Measurements from ENCODE around the gene SPSB2.
A peak's percentile ranks its signal among the peaks of the same experiment; 100 is the strongest.

Gene SPSB2

DNA sequence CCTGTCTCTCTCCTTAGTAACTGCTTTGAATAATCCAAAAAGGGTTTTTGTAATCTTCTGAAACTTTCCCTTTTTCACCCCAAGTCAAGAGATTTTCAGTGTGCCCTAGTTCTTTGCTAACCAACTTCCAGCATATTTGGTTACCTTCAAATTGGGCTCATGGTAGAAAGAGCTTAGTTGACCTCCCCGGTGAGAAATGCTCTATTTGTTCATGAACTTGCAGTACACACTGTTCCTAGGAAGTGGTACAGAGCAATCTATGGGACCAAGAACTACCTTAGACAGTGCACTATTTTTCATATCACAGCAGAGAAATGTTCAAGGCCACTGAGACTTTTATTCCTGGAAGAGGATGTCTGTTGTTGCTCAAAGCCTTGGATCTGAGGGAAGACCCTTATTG is 19.5 kb downstream of the SPSB2 start:
- DNase-seq (ENCODE audit: extremely low read depth in 1 of 2, low read depth in 1 of 2), result no peak

DNA sequence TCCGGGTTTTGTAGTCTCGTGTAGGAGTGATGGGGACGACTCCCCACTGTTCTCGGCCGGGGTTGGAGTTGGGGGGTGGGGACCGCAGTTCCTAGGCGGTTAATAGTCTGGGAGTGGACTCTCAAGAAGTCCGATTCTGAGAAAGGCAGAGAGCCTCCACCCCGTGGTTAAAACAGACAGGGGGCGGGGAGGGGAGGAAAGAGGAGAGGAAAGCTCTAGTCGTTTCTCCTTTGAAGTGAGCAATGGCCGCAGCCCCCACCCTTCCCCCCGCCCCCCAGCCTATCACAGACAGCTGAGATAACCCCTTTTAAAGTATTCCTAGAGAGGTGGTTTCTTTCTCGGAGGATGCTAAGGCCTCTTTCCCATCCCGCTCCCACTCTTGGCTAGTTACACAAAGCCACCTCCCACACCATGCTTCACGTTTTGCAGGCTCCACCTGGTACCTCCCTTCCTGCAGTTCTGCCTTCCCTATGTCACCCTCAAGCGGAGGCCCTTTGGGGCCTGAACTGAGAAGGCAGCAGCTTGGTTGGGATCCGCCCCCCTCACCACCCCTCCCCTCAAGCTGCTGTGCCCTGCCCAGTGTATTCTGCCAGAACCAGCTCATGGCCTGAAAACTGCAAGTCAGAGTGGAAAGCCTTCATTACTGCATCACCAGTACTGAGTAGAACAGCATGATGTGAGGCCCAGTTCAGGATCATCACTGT is 20.3 kb downstream of the SPSB2 start:
- DNase-seq (ENCODE audit: extremely low read depth in 1 of 2, low read depth in 1 of 2), result peak in 1 of 2 donors; percentile 74

DNA sequence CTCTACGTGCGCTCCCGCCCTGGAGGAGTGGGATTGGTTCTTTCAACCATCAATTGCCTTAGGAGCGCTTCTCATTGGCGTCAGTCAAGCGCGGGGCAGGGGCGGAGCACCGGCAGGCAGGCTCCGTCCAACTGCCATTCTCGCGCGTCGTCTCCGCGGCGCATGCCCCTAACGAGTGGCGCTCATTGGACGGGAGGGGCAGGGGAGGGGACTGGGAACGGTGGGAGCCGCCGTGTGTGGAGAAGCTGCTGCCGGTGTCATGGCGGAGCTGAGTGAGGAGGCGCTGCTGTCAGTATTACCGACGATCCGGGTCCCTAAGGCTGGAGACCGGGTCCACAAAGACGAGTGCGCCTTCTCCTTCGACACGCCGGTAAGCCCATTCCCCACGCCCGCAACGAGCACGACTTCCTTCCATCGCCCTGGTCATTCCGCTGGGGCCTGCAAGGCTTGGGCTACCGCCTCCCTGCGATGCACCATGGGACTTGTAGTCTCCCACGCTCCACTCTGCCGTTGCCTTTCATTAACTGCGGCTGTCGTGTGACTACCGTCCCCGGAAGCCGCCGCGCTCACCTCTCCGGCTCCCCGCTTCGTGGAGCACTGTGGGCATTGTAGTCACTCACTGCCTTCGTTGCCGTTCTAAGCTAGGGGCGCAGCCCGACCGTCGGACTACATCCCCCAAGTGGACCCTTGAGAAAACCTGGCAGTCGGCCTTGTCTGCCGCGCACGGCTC is 21.0 kb downstream of the SPSB2 start, which contains the start of gene USP5:
Gene USP5 (plus strand): TSS at position 230 of the 730 bp plus-strand sequence. CDS start 30 bp downstream, at position 260.
- DNase-seq (ENCODE audit: extremely low read depth in 1 of 2, low read depth in 1 of 2), result peak; percentile 96 to 98

DNA sequence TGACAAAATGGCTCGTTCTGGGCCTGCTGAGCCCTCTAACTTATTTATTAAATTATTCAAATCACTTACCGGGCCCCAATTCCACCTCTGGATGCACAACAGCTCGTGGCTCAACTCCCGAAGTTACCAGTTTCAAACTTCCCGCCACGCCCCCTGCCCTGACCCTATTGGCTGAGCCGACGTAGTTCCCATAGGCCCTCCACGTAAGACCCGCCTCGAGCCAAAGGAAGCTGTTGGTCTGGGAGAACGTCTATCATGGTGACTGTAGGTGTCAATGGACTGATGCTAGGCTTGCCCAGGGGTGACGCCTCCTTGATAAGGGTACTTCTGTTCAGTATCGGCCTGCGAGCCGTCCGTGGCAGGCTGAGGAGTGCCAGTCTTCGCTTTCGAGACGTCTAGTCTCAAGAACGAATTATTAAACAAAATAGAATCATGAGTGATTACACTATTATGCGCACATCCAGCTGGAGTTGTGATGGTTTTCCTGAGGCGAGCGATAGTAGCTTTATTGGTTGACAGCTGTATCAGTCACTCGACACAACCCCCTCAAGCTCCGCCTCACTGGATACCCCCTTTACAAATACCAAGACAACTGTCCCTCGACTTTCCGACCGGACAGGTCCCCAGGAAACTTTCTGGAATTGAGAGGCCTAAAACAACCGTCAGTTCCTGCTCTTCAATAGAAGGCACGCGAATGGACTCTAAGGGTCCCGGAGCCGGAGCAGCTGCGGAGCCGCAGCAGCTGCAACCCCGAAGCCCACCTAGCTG is 21.8 kb downstream of the SPSB2 start, which contains the start of gene CDCA3:
Gene CDCA3 (minus strand): TSS at position 134 of the 768 bp plus-strand sequence. CDS start 334 bp downstream, outside the sequence.
- peak; percentile 75 to 95 for DNase-seq (ENCODE audit: extremely low read depth in 1 of 2, low read depth in 1 of 2)

DNA sequence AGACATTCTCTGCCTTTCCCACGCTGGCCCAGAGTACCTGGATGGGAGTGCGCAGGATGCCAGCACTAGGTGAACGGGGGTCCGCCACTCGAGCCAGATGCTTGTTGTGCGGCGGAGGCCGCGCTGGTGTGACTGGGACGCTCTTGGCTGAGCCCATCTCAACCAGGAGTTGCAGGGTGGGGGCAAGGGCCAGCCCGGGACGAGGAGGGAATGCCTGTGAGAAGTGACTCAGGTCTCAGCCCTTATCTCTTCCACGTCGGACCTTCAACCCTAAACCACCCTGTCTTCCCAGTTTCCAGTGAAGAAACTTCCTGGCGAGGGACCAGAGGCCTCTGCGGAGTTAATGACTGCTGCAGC is 22.3 kb downstream of the SPSB2 start:
- DNase-seq (ENCODE audit: extremely low read depth in 1 of 2, low read depth in 1 of 2), result no peak

DNA sequence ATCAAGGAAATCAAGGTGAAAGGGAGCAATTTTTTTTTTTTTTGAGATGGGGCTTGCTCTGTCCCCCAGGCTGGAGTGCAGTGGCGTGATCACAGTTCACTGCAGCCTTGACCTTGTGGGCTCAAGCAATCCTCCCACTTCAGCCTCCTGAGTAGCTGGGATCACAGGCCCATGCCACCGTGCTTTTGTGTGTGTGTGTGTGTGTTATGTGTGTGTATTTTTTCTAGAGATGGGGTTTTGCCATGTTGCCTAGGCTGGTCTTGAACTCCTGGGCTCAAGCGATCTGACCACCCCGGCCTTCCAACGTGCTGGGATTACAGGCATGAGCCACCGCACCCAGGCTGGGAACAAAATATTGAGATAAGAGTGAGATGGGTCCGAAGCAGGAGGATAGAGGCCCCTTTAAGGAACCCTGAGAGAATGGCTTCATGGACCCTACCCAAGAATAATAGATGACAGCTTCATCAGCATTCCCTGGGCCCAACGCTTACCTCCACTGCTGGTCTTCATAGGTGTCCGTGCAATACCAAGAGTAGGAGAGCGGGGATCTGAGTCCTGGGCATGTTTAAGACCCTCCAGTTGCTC is 23.0 kb downstream of the SPSB2 start:
- no peak for DNase-seq (ENCODE audit: extremely low read depth in 1 of 2, low read depth in 1 of 2)

DNA sequence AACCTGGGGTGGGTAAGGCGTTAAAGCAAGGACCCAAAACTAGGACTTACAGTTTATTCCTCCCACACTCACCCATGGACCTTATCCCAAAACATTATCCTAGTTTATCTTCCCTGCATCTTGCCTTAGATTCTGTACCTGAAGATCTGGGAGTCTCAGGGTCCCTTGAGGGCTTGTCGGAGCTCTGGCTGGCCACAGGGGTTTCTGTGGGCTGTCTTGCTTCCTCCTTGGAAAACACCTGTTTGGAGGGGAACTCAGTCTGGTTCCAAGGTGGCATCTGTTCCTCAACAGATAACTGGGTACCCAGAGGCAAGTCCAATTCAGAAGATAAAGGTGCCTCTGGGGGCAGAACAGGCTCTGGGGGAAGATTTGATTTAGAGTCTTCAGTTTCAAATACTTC is 23.7 kb downstream of the SPSB2 start:
- no peak for DNase-seq (ENCODE audit: extremely low read depth in 1 of 2, low read depth in 1 of 2)

DNA sequence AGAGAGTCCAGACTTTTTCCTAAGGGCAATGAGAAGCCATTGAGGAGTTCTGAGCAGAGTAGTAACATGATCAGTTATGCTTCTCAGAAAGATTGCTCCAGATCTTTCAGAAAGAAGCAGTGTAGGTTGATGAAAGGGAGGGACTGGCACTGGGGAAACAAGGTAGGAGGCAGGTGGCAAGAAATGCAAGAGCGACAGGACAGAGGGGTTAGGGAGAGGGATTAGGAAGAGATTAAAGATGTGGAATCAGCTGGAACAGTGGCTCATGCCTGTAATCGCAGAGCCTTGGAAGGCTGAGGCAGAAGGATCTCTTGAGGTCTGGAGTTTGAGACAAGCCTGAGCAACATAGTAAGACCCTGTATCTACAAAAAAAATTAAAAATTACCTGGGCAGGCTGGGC is 25.4 kb downstream of the SPSB2 start:
- DNase-seq (ENCODE audit: extremely low read depth in 1 of 2, low read depth in 1 of 2), result no peak

DNA sequence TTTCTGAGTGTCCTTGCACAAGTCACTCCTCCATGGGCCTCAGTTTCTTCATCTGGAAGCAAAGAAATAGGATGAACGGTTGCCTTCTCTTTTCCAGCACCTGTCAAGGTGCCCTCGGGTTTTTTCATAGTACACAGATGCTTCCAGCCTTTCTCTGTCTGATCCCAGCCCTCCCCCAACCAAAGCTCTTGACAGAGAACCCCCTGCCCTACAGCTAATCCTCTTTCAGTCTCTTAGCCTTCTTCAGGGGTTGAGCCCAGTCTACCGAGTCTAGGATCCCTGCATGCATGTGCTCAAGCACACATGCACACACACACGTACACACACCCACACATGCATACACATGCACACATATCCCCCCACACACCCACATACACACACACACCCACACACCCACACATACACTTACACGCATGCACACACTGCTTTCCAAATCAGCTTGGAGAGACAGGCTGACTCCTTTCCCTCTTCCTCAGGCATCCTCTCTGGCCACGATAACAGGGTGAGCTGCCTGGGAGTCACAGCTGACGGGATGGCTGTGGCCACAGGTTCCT is 26.7 kb downstream of the SPSB2 start:
- DNase-seq (ENCODE audit: extremely low read depth in 1 of 2, low read depth in 1 of 2), result no peak

DNA sequence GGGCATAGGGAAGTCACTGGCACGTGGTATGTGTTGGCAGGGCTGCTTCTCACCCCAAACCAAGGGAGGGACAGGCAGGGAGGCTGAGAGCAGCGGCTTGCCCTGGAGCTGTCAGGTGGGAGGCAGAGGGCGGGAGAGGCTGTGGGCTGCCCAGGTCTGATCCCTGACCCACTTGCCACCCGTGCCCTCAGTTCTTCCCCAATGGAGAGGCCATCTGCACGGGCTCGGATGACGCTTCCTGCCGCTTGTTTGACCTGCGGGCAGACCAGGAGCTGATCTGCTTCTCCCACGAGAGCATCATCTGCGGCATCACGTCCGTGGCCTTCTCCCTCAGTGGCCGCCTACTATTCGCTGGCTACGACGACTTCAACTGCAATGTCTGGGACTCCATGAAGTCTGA is 27.7 kb downstream of the SPSB2 start:
- no peak for DNase-seq (ENCODE audit: extremely low read depth in 1 of 2, low read depth in 1 of 2)

DNA sequence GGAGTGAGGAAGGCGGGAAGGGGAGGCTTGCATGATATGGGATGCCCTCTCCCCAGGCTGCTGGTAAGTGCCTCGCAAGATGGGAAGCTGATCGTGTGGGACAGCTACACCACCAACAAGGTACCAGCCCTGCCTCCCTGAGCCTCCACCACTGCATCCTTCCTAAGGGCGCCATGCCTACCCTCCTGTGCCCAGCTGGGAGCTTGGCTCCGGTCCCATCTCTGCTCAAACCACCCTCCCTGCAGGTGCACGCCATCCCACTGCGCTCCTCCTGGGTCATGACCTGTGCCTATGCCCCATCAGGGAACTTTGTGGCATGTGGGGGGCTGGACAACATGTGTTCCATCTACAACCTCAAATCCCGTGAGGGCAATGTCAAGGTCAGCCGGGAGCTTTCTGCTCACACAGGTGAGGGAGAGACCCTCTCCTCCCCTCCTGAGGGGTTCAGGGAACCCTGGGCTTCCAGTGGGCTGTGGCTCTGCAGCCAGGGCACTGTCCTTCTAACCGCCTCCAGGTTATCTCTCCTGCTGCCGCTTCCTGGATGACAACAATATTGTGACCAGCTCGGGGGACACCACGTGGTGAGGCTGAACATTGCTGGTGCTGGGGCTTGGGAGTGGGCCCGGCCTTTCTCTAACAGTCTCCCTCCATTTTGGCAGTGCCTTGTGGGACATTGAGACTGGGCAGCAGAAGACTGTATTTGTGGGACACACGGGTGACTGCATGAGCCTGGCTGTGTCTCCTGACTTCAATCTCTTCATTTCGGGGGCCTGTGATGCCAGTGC is 29.8 kb downstream of the SPSB2 start:
- DNase-seq (ENCODE audit: extremely low read depth in 1 of 2, low read depth in 1 of 2), result no peak

DNA sequence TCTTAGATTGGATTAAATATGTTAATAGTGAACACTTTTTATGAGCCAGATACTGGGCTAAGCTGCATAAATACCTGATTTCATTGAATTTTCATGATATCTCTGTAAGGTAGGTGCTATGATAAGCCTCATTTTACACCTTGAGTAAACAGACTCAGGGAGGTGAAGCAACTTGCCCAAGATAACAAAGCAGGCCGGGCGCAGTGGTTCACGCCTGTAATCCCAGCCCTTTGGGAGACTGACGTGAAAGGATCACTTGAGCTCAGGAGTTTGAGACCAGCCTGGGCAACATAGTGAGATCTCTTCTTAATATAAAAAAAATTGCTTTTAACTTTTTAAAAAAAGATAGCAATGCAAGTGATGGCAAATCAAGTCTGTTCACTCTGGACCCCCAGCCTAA is 31.0 kb downstream of the SPSB2 start:
- no peak for DNase-seq (ENCODE audit: extremely low read depth in 1 of 2, low read depth in 1 of 2)

DNA sequence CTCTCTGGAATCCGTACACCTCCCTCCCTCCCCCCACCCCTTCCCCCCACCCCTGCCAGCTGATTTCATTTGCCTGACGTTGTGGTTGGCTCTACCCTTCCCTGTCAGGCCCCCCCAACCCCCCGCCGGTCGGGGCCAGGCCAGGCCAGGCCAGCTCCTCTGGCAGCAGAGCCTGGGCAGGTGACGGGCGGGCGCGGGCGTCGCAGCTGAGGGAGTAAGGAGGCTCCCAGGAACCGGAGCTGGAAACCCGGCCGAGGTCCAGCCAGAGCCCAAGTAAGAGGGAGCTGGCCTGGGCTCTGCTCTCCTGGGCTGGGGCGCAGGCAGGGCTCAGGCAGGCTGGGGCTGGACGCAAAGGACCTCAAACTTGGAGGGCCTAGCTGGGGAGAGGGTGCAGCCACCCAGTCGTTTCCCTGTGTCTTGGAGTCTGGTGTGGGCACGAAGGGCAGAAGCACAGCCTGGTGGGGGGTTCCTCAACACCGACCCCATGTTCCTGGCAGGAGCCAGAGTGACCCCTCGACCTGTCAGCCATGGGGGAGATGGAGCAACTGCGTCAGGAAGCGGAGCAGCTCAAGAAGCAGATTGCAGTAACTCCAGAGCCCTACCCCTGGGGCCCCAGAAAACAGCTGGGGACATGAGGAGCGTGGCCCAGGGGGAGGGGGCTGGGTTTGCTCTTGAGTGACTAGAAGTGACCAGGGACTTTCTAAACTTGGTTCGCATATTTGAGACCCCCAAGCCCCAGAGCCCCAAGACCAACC is 32.2 kb downstream of the SPSB2 start, which contains the start of gene GNB3:
Gene GNB3 (plus strand): TSS at position 165 of the 755 bp plus-strand sequence. CDS start 363 bp downstream, at position 528.
- no peak for DNase-seq (ENCODE audit: extremely low read depth in 1 of 2, low read depth in 1 of 2)

DNA sequence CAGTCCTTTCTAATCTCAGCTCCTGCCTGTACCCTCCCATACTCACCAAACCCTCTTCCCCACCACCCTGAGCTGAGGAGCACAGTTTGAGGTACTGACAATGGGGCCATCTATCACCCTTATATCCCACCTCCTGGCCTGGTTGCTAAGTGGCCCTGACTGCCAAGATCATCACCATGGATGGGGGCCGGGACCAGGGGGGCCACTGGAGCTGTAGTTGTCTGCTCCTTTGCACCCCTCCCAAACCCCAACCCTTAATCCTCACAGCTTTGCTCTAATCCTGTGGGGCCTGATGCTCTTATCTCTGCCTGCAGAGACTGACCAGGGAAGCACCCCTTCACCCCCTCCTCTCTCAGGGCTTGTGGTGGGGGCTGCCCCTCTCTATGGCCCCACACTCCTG is 32.8 kb downstream of the SPSB2 start:
- DNase-seq (ENCODE audit: extremely low read depth in 1 of 2, low read depth in 1 of 2), result no peak

DNA sequence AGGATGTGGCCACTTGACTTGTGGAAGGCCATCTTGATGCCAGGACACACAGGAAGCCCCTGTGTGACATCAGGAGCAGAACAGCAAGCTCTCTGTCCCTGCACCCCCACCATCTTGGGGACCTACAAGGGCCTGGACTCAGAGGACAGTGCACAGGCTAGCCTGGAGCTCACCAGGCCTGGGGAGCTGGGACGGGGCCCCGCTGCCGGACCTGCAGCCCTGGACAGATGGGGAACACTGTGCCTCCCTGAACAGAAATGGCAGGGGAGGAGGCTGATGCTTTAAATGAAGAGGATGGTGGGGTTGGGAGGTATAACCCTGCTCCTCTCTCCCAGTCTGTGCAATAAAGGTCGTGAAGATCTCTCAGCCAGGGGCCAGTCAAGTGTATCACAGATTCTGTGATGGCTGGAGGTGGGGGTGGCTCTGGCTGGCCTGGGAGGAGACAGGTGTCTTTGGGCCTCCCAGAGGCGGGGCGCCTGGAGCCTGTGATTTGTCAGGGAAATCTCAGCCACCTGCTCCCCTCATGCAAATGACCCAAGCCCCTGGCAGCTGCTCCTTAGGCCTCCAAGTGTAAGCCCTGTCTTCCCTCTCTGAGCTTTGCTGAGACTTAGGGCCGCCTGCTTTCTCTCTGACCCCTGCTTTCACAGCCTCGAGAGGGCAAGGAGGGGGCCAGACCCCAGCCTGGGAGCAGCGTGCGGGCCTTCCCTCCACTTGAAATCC is 33.5 kb downstream of the SPSB2 start:
- no peak for DNase-seq (ENCODE audit: extremely low read depth in 1 of 2, low read depth in 1 of 2)

DNA sequence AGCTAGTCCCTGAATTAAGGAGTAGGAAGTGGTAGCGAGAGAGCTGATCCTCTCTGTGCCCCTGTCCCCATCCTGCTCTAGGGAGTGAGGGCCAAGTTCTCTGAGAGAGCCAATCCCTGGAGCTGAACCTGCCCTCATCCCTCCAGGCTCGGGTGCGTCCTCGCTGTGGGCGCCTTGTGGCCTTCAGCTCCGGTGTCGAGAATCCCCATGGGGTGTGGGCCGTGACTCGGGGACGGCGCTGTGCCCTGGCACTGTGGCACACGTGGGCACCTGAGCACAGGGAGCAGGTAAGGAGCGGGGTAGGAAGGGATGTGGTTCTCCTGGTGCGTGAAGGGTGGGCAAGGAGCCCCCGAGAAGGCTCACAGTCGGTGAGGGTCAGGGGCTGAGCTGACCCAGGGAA is 34.2 kb downstream of the SPSB2 start:
- DNase-seq (ENCODE audit: extremely low read depth in 1 of 2, low read depth in 1 of 2), result no peak

DNA sequence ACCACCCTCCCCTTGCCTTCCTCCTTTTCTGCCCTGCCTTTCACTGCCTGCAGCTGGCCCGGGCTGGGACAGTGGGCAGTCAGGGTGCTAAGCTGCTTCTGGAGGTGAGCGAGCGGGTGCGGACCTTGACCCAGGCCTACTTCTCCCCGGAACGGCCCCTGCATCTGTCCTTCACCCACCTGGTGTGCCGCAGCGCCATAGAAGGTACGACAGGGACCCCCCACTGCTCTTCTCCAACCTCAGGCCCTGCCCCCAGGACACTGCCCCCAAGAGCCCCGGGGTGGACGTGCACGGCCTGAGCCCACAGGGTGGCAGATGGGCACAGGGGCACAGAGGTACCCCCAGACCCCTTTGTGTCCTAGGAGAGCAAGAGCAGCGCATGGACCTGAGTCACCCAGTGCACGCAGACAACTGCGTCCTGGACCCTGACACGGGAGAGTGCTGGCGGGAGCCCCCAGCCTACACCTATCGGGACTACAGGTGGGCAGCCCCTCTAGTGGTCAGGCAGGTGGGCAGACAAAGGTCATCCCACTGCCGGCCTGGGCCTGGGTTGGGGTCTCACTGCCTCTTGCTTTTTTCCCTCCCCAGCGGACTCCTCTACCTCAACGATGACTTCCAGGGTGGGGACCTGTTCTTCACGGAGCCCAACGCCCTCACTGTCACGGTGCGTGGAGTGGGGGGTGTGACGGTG is 35.6 kb downstream of the SPSB2 start:
- DNase-seq (ENCODE audit: extremely low read depth in 1 of 2, low read depth in 1 of 2), result no peak

DNA sequence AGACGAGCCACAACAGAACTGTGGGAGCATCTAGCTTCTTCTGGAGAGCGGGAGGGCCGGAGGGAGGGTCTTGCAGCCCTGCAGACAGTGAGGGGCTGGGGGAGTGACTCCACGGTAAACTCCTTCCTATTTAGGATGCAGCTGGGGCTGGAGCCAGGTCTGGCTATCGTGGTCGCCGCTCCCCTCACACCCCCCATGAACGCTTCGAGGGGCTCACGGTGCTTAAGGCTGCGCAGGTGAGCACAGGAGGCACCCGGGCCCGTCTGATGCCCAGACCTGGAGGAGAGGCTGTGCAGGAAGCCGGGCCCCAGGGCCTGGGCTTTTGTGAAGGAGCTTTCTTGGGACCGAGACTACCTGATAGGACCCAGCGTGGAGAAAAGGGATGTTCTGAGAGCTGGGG is 36.3 kb downstream of the SPSB2 start:
- DNase-seq (ENCODE audit: extremely low read depth in 1 of 2, low read depth in 1 of 2), result no peak

Measured in stimulated activated CD8-positive, alpha-beta memory T cell treated with anti-CD3 and anti-CD28 coated beads, Interleukin-7, amount 100 ng/mL, for 48 hours (primary cell).